H9 (cell line): ENCODE results near the gene MTMR8. TPM values are rescaled to one million over a fixed set of nuclear protein-coding genes. Genes with fewer than 3 reads are reported as not detected.

Source experiments
- DNase-seq: peaks from one replicate; pipeline ENCODE4 v3.0.0-alpha.2; 2017
- H2AFZ ChIP-seq: one replicate; pipeline ENCODE4 v1.6.1; 2013; ENCODE audit warnings: mild to moderate bottlenecking, low read length, control low read depth, moderate library complexity
- H2AK5ac ChIP-seq: 2 replicates; pipeline ENCODE4 v1.6.1; 2013; ENCODE audit warnings: low read length, control low read depth, mixed read lengths; ENCODE audit not compliant: insufficient read length
- H2BK120ac ChIP-seq: one replicate; pipeline ENCODE4 v1.6.1; 2013; ENCODE audit warnings: low read depth, mild to moderate bottlenecking, low read length, control low read depth, inconsistent platforms; ENCODE audit not compliant: poor library complexity, severe bottlenecking
- H2BK12ac ChIP-seq: 2 replicates; pipeline ENCODE4 v1.6.1; 2013; ENCODE audit warnings: low read length, control low read depth, mixed read lengths, low read depth; ENCODE audit not compliant: insufficient read length
- H2BK15ac ChIP-seq: 2 replicates; pipeline ENCODE4 v1.6.1; 2013; ENCODE audit warnings: low read depth, low read length, control low read depth
- H2BK20ac ChIP-seq: one replicate; pipeline ENCODE4 v1.6.1; 2013; ENCODE audit warnings: low read depth, mild to moderate bottlenecking, low read length, control low read depth, inconsistent platforms; ENCODE audit not compliant: poor library complexity, severe bottlenecking
- H2BK5ac ChIP-seq: 2 replicates; pipeline ENCODE4 v1.6.1; 2013; ENCODE audit warnings: low read length, control low read depth, mixed read lengths; ENCODE audit not compliant: insufficient read length
- H3K14ac ChIP-seq: 2 replicates; pipeline ENCODE4 v1.6.1; 2013; ENCODE audit warnings: low read length, control low read depth; ENCODE audit not compliant: insufficient read depth
- H3K18ac ChIP-seq: 2 replicates; pipeline ENCODE4 v1.6.1; 2013; ENCODE audit warnings: low read depth, mild to moderate bottlenecking, mixed read lengths, low read length, control low read depth; ENCODE audit not compliant: insufficient read length
- H3K23ac ChIP-seq: 2 replicates; pipeline ENCODE4 v1.6.1; 2013; ENCODE audit warnings: low read length, control low read depth, mixed read lengths, low read depth; ENCODE audit not compliant: insufficient read length
- H3K23me2 ChIP-seq: 2 replicates; pipeline ENCODE4 v1.6.1; 2013; ENCODE audit warnings: low read depth, mild to moderate bottlenecking, mixed read lengths, low read length, control low read depth; ENCODE audit not compliant: insufficient read length, poor library complexity, severe bottlenecking
- H3K27ac ChIP-seq: 2 replicates; pipeline ENCODE4 v1.5.1; 2013; ENCODE audit warnings: low read length, control low read depth, mixed read lengths, low read depth; ENCODE audit not compliant: insufficient read length
- H3K27me3 ChIP-seq: 2 replicates; pipeline ENCODE4 v1.6.1; 2013; ENCODE audit warnings: low read length, control low read depth, inconsistent platforms; ENCODE audit not compliant: insufficient read depth
- H3K4ac ChIP-seq: 2 replicates; pipeline ENCODE4 v1.6.1; 2013; ENCODE audit warnings: low read depth, mild to moderate bottlenecking, control low read depth, inconsistent platforms, low read length, moderate library complexity
- H3K4me1 ChIP-seq: 2 replicates; pipeline ENCODE4 v1.6.1; 2013; ENCODE audit warnings: low read length, control low read depth, inconsistent platforms; ENCODE audit not compliant: insufficient read depth
- H3K4me2 ChIP-seq: 2 replicates; pipeline ENCODE4 v1.6.1; 2013; ENCODE audit warnings: low read length, control low read depth, mixed read lengths; ENCODE audit not compliant: insufficient read length, insufficient read depth
- H3K56ac ChIP-seq: 2 replicates; pipeline ENCODE4 v1.6.1; 2013; ENCODE audit warnings: low read depth, mild to moderate bottlenecking, mixed read lengths, low read length, control low read depth; ENCODE audit not compliant: insufficient read length
- H3K79me1 ChIP-seq: 2 replicates; pipeline ENCODE4 v1.6.1; 2013; ENCODE audit warnings: low read depth, mild to moderate bottlenecking, moderate library complexity, low read length, control low read depth, inconsistent platforms; ENCODE audit not compliant: insufficient read depth, poor library complexity, severe bottlenecking
- H3K79me2 ChIP-seq: 2 replicates; pipeline ENCODE4 v1.6.1; 2013; ENCODE audit warnings: low read length, control low read depth, inconsistent platforms; ENCODE audit not compliant: insufficient read depth
- H3K9ac ChIP-seq: 2 replicates; pipeline ENCODE4 v1.6.1; 2013; ENCODE audit warnings: low read length, control low read depth, mixed read lengths; ENCODE audit not compliant: insufficient read length; ENCODE audit errors: extremely low read depth
- H3K9me3 ChIP-seq: one replicate; pipeline ENCODE4 v1.6.1; 2013; ENCODE audit warnings: low read depth, low read length, inconsistent platforms; ENCODE audit not compliant: control insufficient read depth
- H3T11ph ChIP-seq: one replicate; pipeline ENCODE4 v1.6.1; 2013; ENCODE audit warnings: mild to moderate bottlenecking, low read length, control low read depth, inconsistent platforms
- H4K20me1 ChIP-seq: one replicate; pipeline ENCODE4 v1.6.1; 2013; ENCODE audit not compliant: control insufficient read depth, insufficient read length, insufficient read depth
- H4K5ac ChIP-seq: 2 replicates; pipeline ENCODE4 v1.6.1; 2013; ENCODE audit warnings: low read depth, mild to moderate bottlenecking, mixed read lengths, low read length, control low read depth; ENCODE audit not compliant: insufficient read length
- H4K8ac ChIP-seq: replicated peaks from 2 replicates; pipeline ENCODE4 v1.6.1; 2013; ENCODE audit warnings: low read length, control low read depth, mixed read lengths, low read depth; ENCODE audit not compliant: insufficient read length
- H4K91ac ChIP-seq: 2 replicates; pipeline ENCODE4 v1.6.1; 2013; ENCODE audit warnings: low read depth, mild to moderate bottlenecking, moderate library complexity, mixed read lengths, low read length, control low read depth; ENCODE audit not compliant: insufficient read length
- H3K27ac Mint-ChIP-seq, 3 experiments: 2 replicates in 2 of 3; 3 replicates in 1 of 3; pipeline ENCODE4 v1.8.0; 2020 to 2021; ENCODE audit warnings: mixed read lengths in 3 of 3, mild to moderate bottlenecking in 1 of 3, moderate library complexity in 1 of 3
- H3K27me3 Mint-ChIP-seq: 2 replicates; pipeline ENCODE4 v1.8.0; 2021; ENCODE audit warnings: low read depth, mild to moderate bottlenecking, moderate library complexity, mixed read lengths
- H3K36me3 Mint-ChIP-seq, 3 experiments: 2 replicates in 2 of 3; 3 replicates in 1 of 3; pipeline ENCODE4 v1.8.0; 2020 to 2021; ENCODE audit warnings: low read depth in 3 of 3, mixed read lengths in 3 of 3; ENCODE audit not compliant: insufficient read depth in 1 of 3
- H3K4me1 Mint-ChIP-seq, 2 experiments: 2 replicates each; pipeline ENCODE4 v1.8.0; 2020; ENCODE audit warnings: mixed read lengths in 2 of 2
- H3K4me3 Mint-ChIP-seq, 2 experiments: 2 replicates in 1 of 2; 3 replicates in 1 of 2; pipeline ENCODE4 v1.8.0; 2020 to 2021; ENCODE audit warnings: mild to moderate bottlenecking in 2 of 2, mixed read lengths in 2 of 2, moderate library complexity in 1 of 2
- H3K9me3 Mint-ChIP-seq, 2 experiments: 2 replicates in 1 of 2; 3 replicates in 1 of 2; pipeline ENCODE4 v1.8.0; 2020; ENCODE audit warnings: mild to moderate bottlenecking in 2 of 2, mixed read lengths in 2 of 2, moderate library complexity in 1 of 2
- WGBS: extraction: QIAGEN DNeasy Blood & Tissue Kit; methylation state at CpG from one replicate; pipeline ENCODE4 v1.1.7; 2013; ENCODE audit warnings: missing lambda C conversion rate, low lambda C conversion rate, mixed read lengths; ENCODE audit not compliant: insufficient read length; ENCODE audit errors: extremely low coverage; 5-methylcytosine and 5-hydroxymethylcytosine counted together
- total RNA-seq: library from RNA; stranded (reverse); gene quantifications from 2 replicates; pipeline ENCODE4 v1.2.1, GENCODE V29; 2021
- TF ChIP-seq, protein P1 (sequence below): fragments of 200-600 bp; sonication (generic); conservative IDR thresholded peaks from 3 replicates; pipeline ENCODE4 v1.8.0; 2021; ENCODE audit warnings: antibody characterized with exemption, mild to moderate bottlenecking

The MTMR8 gene
- total RNA-seq, 1 experiment from 2014 or later = 5.2 TPM

DNA sequence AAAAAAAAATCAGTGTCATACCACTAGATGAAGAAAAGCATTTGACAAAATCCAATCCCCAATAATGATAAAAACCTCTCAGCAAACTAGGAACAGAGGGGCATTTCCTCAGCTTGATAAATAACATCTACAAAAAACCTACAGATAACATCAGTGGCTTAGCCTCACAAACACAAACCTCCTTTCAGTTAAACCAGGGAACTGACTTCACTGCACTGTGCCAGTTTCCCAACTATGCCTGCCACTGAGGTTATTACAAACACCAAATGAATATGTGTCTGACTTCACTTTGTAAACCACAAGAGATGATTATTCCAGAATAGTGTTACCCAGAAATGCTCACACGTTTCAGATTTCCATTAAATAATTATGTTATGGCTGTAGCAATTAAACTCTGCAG, 15.3 kb downstream of the MTMR8 start:
- no peak overlapping the region for H2BK5ac ChIP-seq
- no peaks in the 10 kb centered on the region for H3K4me1 ChIP-seq
- H3K4ac ChIP-seq = no peak overlapping the region
- H3K23me2 ChIP-seq = no peaks in the 10 kb centered on the region
- H3K56ac ChIP-seq = no peak overlapping the region
- no peak overlapping the region for H3K27ac ChIP-seq
- no peak overlapping the region for H2BK120ac ChIP-seq
- no peaks in the 10 kb centered on the region for H3K79me1 ChIP-seq
- Mint-ChIP-seq H3K36me3 (peaks cover 46 to 72% (median 49%) of the 10 kb centered on the region in 3 experiments), H3K4me1 (no peaks in the 10 kb centered on the region), H3K9me3 (peaks cover 87 to 89% of the 10 kb centered on the region in 2 experiments), H3K27ac (no peak overlapping the region), H3K27me3 (no peaks in the 10 kb centered on the region), H3K4me3 (no peak overlapping the region)
- no peak overlapping the region for H4K8ac ChIP-seq
- H3K79me2 ChIP-seq = no peaks in the 10 kb centered on the region
- no peaks in the 10 kb centered on the region for H3K27me3 ChIP-seq
- no peak overlapping the region for H2BK15ac ChIP-seq
- DNase-seq = no peak
- peaks cover 49% of the 10 kb centered on the region for H3K9me3 ChIP-seq
- TF ChIP-seq, protein P1, sequence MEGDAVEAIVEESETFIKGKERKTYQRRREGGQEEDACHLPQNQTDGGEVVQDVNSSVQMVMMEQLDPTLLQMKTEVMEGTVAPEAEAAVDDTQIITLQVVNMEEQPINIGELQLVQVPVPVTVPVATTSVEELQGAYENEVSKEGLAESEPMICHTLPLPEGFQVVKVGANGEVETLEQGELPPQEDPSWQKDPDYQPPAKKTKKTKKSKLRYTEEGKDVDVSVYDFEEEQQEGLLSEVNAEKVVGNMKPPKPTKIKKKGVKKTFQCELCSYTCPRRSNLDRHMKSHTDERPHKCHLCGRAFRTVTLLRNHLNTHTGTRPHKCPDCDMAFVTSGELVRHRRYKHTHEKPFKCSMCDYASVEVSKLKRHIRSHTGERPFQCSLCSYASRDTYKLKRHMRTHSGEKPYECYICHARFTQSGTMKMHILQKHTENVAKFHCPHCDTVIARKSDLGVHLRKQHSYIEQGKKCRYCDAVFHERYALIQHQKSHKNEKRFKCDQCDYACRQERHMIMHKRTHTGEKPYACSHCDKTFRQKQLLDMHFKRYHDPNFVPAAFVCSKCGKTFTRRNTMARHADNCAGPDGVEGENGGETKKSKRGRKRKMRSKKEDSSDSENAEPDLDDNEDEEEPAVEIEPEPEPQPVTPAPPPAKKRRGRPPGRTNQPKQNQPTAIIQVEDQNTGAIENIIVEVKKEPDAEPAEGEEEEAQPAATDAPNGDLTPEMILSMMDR = no peak
- no peak overlapping the region for H4K5ac ChIP-seq
- H3K14ac ChIP-seq = no peak overlapping the region
- no peak overlapping the region for H3T11ph ChIP-seq
- no CpG with 5 or more reads among the region's 1 CpG for WGBS
- no peak overlapping the region for H3K18ac ChIP-seq
- no peak overlapping the region for H2AK5ac ChIP-seq
- no peak overlapping the region for H2AFZ ChIP-seq
- H3K9ac ChIP-seq = no peak overlapping the region
- H3K23ac ChIP-seq = no peak overlapping the region
- no peaks in the 10 kb centered on the region for H4K20me1 ChIP-seq
- no peak overlapping the region for H3K4me2 ChIP-seq
- no peak overlapping the region for H4K91ac ChIP-seq
- no peak overlapping the region for H2BK20ac ChIP-seq
- no peak overlapping the region for H2BK12ac ChIP-seq
